ENCODE data around the gene AK1.

GRCh38 chr9:127895811-127896210 lies 18.3 kb upstream of the AK1 start:
- TF ChIP-seq, protein P1, sequence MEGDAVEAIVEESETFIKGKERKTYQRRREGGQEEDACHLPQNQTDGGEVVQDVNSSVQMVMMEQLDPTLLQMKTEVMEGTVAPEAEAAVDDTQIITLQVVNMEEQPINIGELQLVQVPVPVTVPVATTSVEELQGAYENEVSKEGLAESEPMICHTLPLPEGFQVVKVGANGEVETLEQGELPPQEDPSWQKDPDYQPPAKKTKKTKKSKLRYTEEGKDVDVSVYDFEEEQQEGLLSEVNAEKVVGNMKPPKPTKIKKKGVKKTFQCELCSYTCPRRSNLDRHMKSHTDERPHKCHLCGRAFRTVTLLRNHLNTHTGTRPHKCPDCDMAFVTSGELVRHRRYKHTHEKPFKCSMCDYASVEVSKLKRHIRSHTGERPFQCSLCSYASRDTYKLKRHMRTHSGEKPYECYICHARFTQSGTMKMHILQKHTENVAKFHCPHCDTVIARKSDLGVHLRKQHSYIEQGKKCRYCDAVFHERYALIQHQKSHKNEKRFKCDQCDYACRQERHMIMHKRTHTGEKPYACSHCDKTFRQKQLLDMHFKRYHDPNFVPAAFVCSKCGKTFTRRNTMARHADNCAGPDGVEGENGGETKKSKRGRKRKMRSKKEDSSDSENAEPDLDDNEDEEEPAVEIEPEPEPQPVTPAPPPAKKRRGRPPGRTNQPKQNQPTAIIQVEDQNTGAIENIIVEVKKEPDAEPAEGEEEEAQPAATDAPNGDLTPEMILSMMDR (conservative IDR thresholded peaks at IDR 0.05; ENCODE audit: low read depth in 2 of 2): no peak
- TF ChIP-seq EZH2 (IDR thresholded peaks at IDR 0.05; ENCODE audit: low read depth, unreplicated experiment): no peak
- no peak for TF ChIP-seq REST (IDR thresholded peaks at IDR 0.05; ENCODE audit: unreplicated experiment)
- TF ChIP-seq EZH2phosphoT487 (IDR thresholded peaks at IDR 0.05; ENCODE audit: unreplicated experiment): no peak
- no peak for TF ChIP-seq POLR2AphosphoS5 (IDR thresholded peaks at IDR 0.05; ENCODE audit: low read depth)
- TF ChIP-seq, protein P2, sequence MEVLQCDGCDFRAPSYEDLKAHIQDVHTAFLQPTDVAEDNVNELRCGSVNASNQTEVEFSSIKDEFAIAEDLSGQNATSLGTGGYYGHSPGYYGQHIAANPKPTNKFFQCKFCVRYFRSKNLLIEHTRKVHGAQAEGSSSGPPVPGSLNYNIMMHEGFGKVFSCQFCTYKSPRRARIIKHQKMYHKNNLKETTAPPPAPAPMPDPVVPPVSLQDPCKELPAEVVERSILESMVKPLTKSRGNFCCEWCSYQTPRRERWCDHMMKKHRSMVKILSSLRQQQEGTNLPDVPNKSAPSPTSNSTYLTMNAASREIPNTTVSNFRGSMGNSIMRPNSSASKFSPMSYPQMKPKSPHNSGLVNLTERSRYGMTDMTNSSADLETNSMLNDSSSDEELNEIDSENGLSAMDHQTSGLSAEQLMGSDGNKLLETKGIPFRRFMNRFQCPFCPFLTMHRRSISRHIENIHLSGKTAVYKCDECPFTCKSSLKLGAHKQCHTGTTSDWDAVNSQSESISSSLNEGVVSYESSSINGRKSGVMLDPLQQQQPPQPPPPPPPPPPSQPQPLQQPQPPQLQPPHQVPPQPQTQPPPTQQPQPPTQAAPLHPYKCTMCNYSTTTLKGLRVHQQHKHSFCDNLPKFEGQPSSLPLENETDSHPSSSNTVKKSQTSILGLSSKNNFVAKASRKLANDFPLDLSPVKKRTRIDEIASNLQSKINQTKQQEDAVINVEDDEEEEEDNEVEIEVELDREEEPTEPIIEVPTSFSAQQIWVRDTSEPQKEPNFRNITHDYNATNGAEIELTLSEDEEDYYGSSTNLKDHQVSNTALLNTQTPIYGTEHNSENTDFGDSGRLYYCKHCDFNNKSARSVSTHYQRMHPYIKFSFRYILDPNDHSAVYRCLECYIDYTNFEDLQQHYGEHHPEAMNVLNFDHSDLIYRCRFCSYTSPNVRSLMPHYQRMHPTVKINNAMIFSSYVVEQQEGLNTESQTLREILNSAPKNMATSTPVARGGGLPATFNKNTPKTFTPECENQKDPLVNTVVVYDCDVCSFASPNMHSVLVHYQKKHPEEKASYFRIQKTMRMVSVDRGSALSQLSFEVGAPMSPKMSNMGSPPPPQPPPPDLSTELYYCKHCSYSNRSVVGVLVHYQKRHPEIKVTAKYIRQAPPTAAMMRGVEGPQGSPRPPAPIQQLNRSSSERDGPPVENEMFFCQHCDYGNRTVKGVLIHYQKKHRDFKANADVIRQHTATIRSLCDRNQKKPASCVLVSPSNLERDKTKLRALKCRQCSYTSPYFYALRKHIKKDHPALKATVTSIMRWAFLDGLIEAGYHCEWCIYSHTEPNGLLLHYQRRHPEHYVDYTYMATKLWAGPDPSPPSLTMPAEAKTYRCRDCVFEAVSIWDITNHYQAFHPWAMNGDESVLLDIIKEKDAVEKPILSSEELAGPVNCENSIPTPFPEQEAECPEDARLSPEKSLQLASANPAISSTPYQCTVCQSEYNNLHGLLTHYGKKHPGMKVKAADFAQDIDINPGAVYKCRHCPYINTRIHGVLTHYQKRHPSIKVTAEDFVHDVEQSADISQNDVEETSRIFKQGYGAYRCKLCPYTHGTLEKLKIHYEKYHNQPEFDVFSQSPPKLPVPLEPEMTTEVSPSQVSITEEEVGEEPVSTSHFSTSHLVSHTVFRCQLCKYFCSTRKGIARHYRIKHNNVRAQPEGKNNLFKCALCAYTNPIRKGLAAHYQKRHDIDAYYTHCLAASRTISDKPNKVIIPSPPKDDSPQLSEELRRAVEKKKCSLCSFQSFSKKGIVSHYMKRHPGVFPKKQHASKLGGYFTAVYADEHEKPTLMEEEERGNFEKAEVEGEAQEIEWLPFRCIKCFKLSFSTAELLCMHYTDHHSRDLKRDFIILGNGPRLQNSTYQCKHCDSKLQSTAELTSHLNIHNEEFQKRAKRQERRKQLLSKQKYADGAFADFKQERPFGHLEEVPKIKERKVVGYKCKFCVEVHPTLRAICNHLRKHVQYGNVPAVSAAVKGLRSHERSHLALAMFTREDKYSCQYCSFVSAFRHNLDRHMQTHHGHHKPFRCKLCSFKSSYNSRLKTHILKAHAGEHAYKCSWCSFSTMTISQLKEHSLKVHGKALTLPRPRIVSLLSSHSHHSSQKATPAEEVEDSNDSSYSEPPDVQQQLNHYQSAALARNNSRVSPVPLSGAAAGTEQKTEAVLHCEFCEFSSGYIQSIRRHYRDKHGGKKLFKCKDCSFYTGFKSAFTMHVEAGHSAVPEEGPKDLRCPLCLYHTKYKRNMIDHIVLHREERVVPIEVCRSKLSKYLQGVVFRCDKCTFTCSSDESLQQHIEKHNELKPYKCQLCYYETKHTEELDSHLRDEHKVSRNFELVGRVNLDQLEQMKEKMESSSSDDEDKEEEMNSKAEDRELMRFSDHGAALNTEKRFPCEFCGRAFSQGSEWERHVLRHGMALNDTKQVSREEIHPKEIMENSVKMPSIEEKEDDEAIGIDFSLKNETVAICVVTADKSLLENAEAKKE (CRISPR knock-in tag; IDR thresholded peaks at IDR 0.05): no peak
- TF ChIP-seq CREB1 (CRISPR knock-in tag; IDR thresholded peaks at IDR 0.05; ENCODE audit: low read depth): no peak
- no peak for TF ChIP-seq STAT1 (IDR thresholded peaks at IDR 0.05; ENCODE audit: unreplicated experiment)
- no peak for TF ChIP-seq JUNB (IDR thresholded peaks at IDR 0.05; ENCODE audit: unreplicated experiment)
- no peak for TF ChIP-seq ZNF331 (CRISPR knock-in tag; IDR thresholded peaks at IDR 0.05; ENCODE audit: low read depth)
- no peak for TF ChIP-seq ZNF114 (CRISPR knock-in tag; IDR thresholded peaks at IDR 0.05)
- TF ChIP-seq, protein P3, sequence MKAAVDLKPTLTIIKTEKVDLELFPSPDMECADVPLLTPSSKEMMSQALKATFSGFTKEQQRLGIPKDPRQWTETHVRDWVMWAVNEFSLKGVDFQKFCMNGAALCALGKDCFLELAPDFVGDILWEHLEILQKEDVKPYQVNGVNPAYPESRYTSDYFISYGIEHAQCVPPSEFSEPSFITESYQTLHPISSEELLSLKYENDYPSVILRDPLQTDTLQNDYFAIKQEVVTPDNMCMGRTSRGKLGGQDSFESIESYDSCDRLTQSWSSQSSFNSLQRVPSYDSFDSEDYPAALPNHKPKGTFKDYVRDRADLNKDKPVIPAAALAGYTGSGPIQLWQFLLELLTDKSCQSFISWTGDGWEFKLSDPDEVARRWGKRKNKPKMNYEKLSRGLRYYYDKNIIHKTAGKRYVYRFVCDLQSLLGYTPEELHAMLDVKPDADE (IDR thresholded peaks at IDR 0.05): no peak

Measured in GM23338 (cell line).